Fibroblast of skin of abdomen (primary cell): ENCODE results near the gene DUS1L.

Experiments
- DNase-seq: peaks from one replicate; pipeline ENCODE4 v3.0.0-alpha.2; 2013

The DUS1L gene

DNA sequence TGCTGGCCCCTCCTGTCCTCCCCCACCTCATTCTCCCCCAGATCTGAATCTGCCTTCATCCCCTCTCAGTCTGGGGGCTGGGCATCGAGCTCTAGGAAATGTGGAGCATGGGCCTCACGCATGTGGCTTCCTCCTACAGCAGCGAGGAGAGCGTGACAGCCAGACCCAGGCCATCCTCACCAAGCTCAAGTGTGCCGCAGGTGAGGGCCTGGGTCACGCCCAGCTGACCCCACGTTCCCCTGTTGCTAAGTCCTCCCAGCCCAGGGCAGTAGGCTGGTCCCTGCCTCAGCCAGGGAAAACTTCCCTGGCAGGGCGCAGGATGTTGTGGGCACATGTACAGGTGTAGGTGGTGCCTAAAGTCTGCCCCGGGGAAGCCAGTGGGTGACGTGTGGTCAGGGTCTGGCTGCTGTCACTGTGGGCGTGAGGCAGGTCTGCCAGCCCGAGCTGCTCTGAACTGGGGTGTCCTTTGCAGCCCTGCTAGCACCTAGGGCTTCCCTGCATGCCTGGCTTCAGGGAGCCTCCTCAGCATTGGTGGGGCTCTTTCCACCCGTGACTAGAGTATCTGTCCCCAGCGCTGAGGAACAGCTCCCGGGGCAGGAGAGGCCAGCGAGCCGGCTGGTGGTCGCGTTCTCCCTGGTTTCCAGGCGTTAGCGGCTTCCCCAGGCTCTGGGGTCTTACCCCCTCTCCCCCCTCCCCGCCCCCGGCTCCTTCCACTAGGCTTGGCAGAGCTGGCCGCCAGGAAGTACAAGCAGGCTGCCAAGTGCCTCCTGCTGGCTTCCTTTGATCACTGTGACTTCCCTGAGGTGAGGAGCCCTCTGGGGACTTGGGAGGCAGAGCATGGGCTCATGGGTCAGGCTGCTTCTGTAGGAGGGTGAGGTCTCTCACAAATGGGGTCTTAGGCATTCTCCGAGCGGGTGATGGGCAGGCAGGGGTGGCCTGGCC is 10.3 kb downstream of the DUS1L start:
- DNase-seq = no peak

DNA sequence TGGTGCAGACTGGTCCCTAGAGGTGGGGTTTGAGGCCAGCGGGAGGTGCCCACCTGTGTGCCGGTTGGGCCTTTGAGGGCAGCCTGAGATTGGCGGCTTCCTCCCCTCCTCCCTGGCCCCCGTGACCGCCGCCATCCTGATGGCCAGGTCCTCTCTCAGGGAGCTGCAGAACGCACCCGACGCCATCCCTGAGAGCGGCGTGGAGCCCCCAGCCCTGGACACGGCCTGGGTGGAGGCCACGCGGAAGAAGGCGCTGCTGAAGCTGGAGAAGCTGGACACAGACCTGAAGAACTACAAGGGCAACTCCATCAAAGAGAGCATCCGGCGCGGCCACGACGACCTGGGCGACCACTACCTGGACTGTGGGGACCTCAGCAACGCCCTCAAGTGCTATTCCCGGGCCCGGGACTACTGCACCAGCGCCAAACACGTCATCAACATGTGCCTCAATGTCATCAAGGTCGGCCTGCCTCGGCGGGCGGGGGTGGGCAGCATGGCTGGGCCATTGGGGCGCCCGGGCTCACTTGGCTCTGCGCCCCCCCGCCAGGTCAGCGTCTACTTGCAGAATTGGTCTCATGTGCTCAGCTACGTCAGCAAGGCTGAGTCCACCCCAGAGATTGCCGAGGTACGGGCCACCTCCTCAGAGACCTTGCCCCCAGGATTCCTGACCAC is 11.1 kb downstream of the DUS1L start:
- no peak for DNase-seq

DNA sequence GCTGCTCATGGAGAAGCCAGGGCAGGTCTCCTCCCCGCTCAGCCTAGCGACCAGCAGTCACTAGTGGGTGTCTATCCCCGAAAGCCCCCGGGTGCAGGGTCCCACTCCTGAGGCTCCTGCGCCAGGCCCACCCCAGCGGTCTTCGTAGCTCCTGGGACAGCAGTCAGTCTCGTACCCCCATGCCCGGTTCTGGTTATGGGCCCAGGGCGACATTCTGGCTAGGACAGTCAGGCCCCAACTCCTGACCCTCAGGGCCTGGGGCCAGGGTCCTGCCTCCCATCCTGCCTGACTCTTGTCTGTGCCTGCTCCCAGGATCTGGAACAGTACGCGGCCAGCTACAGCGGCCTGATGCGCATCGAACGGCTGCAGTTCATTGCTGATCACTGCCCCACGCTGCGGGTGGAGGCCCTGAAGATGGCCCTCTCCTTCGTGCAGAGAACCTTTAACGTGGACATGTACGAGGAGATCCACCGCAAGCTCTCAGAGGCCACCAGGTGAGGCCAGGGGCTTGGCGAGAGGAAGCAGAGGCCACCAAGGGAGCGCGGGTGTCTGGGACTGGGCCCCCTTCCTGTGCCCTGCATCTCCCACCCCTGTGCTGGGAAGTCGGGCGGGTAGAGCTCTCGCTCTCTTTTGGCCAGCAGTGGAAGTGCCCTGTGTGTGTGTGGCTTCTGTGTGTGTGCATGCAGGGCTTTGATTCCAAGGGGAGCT is 11.9 kb downstream of the DUS1L start:
- no peak for DNase-seq

DNA sequence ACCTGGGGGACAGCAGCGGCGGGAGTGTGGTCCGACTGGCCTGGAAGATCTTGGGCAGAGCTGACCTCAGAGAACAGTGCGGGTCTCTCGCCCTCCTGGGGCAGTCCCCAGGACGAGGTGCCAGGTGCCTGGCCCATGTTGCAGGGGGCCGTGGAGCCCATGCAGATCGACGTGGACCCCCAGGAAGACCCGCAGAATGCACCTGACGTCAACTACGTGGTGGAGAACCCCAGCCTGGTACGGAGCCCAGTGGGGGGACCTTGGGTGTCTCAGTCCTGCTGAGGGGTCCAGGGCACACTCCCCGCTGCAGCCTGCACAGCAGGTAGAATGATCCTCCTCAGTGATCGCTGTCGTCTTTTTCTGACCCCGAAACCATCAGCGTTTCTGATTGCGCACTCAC is 12.5 kb downstream of the DUS1L start:
- DNase-seq = no peak

DNA sequence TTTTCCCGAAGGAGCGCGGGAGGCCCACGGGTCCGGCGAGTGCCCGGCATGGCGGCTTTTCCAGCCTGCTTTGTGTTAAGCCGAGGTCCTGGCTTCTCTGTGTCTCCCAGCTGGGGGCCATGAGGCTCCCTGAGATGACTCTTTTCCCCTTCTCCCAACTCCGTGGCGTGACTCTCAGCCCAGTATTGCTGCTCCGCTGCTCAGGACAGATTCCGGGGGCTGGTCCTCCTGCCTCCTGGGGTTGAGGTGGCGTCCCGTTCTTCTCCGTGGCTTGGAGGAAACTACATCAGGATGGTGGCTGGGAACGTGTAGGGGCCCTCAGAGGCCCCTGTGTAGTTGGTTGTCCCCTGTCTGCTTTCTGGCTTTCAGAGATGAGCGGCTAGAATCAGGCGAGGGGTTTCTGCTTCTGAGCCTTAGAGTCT is 13.0 kb downstream of the DUS1L start:
- DNase-seq = no peak

DNA sequence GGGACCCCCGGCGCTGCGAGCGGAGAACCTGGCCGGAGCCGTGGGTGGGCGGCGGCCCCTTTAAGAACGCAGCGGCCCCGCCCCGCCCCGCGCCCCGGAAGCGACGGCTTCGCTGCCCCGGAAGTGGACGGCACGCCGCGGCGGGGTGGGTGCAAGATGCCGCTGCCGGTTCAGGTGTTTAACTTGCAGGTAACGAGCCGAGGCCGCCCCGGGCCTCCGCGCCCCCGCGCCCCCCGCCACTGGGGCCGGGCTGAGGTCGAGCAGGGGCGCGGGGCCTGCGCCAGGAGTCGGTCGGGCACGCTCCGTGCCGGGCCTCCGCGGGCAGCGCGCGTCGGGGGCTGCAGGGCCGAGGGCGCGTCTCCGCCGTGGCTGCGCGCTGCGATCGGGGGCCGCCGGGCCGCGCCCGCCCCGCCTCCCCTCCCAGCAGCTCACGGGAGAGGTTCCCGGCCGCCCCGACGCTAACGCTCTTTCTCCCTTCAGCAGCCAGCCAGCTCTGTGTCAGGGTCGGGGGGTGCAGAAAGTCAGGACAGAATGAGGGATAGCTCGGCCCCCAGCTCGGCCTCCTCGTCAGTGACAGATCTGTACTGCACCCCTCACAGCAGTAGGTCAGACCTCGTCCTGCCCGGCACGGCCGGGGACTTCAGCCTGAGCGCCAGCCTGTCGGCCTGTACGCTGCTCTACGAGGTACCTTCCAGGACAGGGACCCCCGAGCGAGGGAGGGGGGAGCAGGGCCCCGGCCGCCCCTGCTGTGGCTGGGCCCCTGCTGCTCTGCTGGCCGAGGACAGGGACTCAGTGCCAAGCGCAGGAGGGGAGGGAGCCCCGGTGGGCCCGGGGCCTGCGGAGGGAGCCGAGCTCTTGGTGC is 13.6 kb downstream of the DUS1L start, which contains the start of the genes GPS1 and RFNG:
Gene GPS1 (plus strand): TSS at position 123 of the 862 bp plus-strand sequence. CDS start 34 bp downstream, at position 157.
Gene RFNG (minus strand): TSS at position 36 of the 862 bp plus-strand sequence. CDS start 45 bp downstream, outside the sequence.
- peak; percentile 51 for DNase-seq

DNA sequence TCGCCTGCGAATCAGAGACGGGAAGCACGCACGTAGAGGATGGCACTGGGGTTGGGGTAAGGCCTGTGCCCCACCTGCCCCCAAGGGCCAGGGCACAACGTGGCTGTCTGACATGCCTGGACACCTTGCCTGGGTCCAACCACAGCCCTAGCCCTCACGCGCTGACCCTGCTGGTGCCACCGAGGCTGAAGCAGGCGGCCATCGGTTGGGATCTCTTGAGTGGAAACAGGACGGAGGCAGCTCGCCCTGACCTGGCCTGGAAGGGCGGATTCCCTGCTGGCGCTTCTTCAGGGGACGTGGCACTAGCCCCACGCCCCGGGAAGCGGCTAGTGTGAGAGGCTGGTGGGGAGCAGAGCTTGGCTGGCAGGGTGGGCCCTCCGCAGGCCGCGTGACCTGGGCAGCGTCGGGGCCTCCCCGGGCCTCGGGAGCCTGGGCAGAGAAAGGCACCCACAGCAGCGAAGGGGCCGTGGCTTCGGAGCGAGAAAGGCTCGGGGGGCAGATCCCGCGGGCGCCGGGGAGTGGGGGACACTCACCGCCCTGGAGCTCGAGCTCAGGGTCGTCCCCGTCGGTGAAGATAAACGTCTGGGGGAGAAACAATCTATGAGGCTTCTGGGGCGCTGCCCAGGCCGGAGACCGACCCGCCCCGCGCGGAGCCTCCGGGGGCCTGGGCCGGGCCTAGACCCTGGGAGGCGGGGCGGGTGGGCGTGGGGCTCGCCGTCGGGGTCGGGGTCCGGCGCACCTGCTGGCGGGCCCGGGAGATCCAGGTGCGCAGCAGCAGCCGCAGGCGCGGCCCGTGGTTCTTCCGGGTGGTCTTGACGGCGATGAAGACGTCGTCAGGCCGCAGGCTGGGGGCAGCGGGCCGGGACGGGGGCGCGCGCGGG is 14.6 kb downstream of the DUS1L start:
- no peak for DNase-seq

DNA sequence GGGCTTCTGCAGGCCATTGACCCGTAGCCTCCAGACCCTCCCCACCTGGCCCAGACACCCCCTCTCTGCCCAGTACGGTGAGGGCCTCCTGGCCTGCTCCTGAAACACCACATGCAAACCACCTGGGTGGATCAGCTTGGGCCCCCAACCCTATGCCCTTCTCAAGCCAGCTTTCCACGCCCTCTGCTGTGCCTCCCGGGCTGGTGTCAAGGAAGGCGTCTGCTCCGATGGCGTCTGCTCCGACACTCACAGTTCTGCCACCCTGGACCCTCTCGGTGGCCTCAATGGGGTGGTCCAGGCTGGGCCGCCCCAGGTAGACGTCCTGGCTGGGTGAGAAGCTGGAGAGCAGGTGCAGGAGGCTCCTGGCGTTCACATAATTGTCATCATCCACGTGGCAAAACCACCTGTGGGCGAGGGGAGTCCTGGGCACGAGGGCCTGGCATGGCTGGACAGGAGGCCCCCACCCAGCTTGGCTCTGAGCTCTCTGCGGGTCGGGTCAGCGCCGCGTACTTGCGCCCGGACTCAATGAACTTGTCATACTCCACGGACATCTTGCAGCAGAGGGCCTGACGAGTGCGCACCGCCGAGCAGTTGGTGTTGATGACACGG is 15.3 kb downstream of the DUS1L start:
- no peak for DNase-seq

DNA sequence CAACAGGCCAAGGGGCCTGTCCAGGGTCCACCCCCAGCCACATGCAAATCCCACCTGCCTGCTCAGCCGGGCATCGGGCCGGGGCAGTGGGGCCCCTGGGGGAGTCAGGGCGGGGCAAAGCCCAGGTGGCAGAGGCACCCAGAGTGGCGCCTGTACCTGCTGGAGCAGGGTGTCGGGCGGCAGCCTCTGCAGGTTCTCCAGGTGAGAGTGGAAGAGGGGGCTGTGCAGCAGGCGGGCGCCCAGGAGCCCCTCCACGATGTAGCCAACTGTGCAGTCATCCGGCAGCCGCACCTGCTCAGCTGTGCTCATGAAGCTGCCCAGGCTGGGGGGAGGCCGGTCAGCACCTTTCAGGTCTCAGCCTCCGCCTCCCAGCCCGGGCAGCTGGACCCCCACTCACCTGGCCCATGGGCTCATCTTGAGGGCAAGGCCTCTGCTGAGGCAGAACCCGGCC is 16.1 kb downstream of the DUS1L start:
- no peak for DNase-seq

DNA sequence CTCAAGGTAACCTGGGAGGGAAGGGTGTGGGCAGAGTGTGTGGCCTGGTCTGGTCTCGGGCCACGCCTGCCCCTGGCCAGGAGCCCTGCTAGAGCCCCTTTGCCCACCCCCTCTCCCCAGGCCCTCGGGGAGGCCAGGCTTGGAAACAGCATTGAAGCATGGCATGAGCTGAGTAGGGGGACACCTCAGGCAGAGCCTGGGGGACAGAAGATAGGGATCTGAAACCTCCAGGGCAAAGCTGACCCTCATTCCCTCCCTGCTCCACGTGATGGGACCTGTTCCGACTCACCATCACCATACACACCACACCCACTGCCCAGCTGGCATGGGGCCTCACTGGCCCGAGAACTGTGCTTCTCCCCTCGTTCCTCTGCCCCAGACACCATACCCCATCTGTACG is 16.5 kb downstream of the DUS1L start:
- no peak for DNase-seq

DNA sequence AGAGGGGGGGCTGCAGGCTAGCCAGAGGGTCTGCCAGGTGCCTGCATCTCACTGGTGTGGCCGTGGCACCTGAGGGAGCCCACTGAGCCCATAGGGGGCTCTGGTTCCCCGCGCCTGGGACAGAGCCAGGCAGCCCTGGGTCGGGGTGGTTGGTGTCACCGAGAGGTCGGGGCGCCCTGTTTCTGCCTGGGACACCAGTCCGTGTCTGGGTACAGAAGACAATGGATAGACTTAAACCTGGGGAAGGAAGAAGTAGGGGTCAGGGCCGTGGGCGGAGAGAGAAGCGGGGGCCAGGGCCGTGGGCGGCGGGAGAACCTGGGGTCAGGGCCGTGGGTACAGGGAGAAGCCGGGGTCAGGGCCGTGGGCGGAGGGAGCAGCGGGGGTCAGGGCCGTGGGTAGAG is 17.0 kb downstream of the DUS1L start:
- DNase-seq = no peak

DNA sequence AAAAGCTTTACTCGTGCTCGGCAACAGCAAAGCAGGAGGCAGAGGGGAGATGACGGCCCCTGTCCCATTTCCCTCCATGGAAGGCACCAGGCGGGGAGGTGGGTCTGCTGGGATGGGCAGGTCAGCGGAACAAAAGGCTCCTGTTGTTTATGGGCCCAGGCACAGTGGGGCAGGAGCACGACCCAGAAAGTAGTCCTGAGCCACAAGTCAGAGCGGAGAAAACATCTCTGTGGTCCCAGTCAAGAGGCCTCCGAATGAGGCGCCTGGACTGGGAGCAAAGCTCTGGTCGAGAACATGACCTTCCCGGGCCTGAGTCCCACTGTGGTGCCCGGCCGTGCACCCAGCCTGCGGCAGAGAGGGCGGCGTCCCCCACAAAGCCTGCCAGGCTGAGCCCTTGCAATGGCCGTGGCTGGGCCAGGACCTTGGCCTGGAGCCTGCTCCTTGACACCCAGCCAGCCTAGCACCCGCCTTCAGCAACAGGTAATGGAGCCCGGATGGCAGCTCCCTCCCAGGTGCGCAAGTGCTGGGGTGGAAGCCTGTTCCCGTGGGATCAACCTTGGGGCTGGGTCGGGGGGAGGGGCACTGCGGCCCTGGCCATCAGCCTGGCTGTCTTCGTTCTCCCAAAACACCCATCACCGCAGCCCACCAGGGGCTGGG is 17.6 kb downstream of the DUS1L start:
- no peak for DNase-seq

DNA sequence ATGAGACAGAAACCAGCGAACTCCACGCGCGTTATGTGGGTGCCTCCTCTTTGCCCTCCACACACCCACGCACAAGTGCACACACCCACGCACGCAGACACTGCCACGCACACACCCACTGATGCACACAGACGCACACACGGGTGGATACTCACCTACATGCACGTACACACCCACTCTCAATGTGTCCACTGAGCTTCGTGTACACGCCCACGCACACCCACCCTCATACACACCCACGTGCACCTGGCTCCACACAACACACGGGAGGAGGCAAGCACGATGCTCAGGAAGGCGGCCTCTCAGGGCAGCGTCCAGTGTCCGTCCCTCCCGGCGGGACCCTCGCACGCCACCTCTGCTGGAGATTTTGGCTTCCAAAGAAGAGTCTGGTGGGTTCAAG is 18.2 kb downstream of the DUS1L start:
- DNase-seq = no peak

DNA sequence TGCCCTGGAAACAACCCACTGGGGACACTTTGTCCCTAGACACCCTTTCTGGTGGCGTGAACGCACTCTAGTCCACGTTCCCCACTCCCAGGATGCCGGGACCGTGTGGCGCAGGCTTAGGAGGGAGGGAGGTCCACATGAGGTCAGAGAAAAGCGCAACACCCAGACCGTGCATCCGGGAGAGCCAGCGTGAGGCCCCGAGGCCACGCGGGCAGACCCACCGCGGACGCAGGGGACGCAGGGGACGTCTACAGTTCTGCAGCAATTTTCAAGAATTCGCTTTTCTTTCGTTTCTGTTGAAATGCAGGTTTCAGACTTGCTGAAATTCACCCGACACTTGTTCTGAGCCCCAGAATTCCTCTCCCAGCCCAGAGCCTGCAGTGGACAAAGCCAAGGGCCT is 18.7 kb downstream of the DUS1L start:
- DNase-seq = no peak

DNA sequence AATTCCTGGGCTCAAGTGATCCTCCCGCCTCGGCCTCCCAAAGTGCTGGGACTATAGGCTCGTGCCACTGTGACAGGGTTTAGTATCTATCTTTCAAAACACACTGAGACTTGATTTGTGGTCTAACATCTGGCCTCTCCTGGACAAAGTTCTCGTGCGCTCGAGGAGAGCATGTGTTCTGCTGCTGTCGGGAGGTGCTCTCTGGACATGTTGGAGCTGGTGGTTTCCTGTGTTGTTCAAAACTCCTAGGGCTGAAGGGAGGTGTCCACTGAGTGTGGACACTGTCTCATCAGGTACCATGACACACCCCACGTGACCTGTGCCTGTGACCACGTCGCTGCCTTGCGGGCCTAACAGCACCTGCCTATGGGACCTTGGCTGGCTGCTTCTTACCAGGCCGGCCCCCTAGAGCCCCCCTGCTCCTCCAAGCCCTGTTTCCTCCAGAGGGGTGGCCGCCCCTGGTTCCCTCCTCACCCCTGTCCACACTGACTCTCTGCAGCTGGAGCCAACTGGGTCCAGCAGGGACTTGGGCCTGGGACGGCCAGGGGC is 19.6 kb downstream of the DUS1L start:
- DNase-seq = no peak

DNA sequence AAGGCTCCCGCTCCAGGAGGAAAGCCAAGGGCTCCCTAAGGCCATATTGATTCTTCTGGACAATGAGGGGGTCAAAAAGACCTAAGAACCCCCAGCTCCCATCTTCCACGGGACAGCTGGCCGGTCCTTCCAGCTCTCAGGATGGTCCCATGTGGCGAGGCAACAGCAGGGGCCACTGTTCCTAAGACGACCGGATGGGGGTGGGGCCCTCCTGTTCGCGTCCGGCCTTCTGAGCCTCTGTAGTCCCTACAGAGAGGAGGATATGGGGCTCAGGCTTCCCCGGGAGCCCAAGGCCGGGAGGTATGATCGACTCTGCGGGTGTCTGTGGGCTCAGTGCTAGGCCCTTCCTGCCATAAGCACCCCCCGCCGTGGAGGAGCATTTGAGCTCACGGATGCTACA is 22.1 kb downstream of the DUS1L start:
- DNase-seq = no peak

DNA sequence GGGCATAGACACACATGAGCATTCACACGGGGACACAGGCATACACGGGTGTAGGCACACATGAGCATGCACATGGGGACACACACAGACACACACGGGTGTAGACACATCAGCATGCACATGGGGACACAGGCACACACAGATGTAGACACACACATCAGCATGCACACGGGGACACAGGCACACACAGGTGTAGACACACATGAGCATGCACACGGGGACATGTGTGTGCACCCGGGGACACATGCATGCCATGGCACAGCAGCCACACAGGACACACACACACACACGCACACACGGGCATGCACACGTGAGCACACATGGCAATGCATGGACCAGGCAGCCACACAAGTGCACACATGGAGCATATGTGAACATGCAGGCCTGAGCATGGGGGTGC is 23.0 kb downstream of the DUS1L start:
- no peak for DNase-seq

DNA sequence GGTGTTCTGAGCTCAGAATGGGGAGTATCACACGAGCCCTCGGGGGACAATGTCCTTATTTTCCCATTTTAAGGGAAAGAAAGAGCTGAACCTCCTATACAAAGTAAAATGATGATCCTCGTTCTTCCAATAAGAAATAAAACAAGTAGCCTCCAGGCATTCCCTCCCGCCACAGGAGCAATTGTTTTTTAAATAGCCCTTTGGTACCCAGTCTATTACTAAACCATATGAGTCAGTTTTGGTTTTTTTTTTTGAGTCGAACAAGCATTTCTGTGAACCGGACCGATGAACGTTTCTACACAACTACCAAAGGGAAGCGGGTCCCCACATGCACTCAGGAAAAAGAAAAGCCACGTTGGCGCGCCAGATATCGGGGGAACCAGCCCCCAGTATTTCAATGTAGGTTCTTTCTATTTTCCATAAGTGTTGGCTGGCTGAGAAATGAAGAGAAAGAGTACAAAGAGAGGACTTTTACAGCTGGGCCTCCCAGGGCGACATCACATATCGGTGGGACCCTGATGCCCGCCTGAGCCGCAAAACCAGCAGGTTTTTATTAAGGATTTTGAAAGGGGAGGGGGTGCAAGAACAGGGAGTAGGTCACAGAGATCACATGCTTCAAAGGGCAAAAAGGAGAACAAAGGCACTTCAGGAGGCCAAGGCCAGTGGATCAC is 24.3 kb downstream of the DUS1L start:
- DNase-seq = no peak

DNA sequence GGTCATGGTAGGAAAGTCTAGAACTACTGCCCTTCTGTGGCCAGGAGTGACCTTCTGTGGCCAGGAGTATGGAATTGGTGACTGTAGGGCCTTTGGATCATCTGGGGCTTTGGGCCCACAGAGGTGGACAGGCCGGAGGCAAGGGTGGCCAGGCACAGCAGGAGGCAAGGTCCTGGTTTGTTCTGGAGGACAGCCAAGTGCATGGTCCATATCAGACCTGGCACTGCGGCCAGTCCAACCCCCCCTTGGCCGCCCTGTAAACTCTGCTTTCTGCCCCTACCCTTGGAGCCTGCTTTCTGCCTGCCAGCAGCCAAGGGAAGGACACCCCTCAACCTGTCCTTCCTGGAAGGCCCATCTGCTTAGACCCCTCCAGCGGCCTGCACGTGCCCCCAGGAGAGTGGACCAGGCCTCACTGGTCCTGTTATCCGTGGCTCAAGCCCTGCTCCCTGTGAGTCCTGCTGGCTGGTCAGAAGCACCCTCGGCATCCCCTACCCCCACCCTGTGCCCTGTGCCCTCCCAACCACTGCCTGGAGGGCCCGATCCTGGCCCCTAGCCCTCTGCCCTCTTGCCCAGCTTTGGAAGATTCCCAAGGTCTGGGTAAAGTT is 25.8 kb downstream of the DUS1L start:
- no peak for DNase-seq
